GM12878 (cell line): ENCODE measurements around the gene MTFR1L. TPM values are rescaled to one million over a fixed set of nuclear protein-coding genes. Genes with fewer than 3 reads are reported as not detected.

Experiments
- ATAC-seq: fragments of 200-7000 bp; cut with Tn5 transposase; 3 replicates; pipeline ENCODE4 v1.9.1; 2020; ENCODE audit warnings: mild to moderate bottlenecking, moderate library complexity
- BruUV-seq: library from RNA; stranded (reverse); fragments of 400-500 nt; replicated peaks from 2 replicates; lab custom pipeline; 2021; lab: Mats Ljungman, UMichigan
- CTCF ChIA-PET: fragments of 300-600 bp; sonication (Branson Sonifier 250); formaldehyde crosslinking; extraction: SDS; loops from one replicate; lab custom pipeline; 2021; ENCODE audit warnings: inconsistent platforms; lab: Yijun Ruan, JAX
- POLR2A ChIA-PET: fragments of 350-600 bp; formaldehyde crosslinking; extraction: SDS; loops from one replicate; lab custom pipeline; 2021; ENCODE audit warnings: inconsistent platforms; lab: Charles Lee
- RAD21 ChIA-PET: fragments of 300-600 bp; sonication (Branson Sonifier 250); formaldehyde crosslinking; loops from one replicate; lab custom pipeline; 2023; ENCODE audit warnings: antibody characterized with exemption; ENCODE audit not compliant: unreplicated experiment; lab: Charles Lee
- SMC1A ChIA-PET: fragments of 300-600 bp; sonication (Branson Sonifier 250); formaldehyde crosslinking; loops from one replicate; lab custom pipeline; 2023; ENCODE audit not compliant: unreplicated experiment, uncharacterized antibody; lab: Charles Lee
- DNase-seq: peaks from one replicate; pipeline ENCODE4 v3.0.0-alpha.2; 2011; ENCODE audit warnings: low read depth, low spot score
- FAIRE-seq: peaks from 3 replicates; lab custom pipeline; 2011; peaks lifted over from hg19 to GRCh38; lab: Jason Lieb, UNC
- H2AFZ ChIP-seq: 2 replicates; pipeline ENCODE4 v1.6.0; 2011; ENCODE audit warnings: low read depth, low read length, control low read depth; ENCODE audit not compliant: control insufficient read depth
- H3K27ac ChIP-seq: 2 replicates; pipeline ENCODE4 v1.5.1; 2011; ENCODE audit warnings: control low read depth; ENCODE audit not compliant: control insufficient read depth, insufficient read depth
- H3K27me3 ChIP-seq, 2 experiments: replicated peaks in 1 of 2; 2 replicates each; pipeline versions ENCODE4 v1.6.0 to v1.6.1; 2011; ENCODE audit warnings: low read length in 1 of 2; ENCODE audit not compliant: control insufficient read depth in 2 of 2, insufficient read depth in 2 of 2
- H3K36me3 ChIP-seq, 2 experiments: 2 replicates each; pipeline ENCODE4 v1.5.1; 2011; ENCODE audit warnings: low read length in 1 of 2; ENCODE audit not compliant: control insufficient read depth in 2 of 2, insufficient read depth in 2 of 2
- H3K4me1 ChIP-seq: 2 replicates; pipeline ENCODE4 v1.6.1; 2011; ENCODE audit warnings: mild to moderate bottlenecking, low read length, moderate library complexity, mixed read lengths; ENCODE audit not compliant: control insufficient read depth, insufficient read depth
- H3K4me2 ChIP-seq: 2 replicates; pipeline ENCODE4 v1.6.0; 2011; ENCODE audit warnings: control low read depth; ENCODE audit not compliant: control insufficient read depth, insufficient read depth
- H3K4me3 ChIP-seq: fragments of 200-600 bp; sonication (generic); 2 replicates; pipeline ENCODE4 v1.5.1; 2016
- H3K79me2 ChIP-seq: 2 replicates; pipeline ENCODE4 v1.6.0; 2011; ENCODE audit warnings: low read length; ENCODE audit not compliant: control insufficient read depth, insufficient read depth
- H3K9ac ChIP-seq: 2 replicates; pipeline ENCODE4 v1.8.0; 2011; ENCODE audit warnings: low read length, control low read depth, mixed read lengths; ENCODE audit not compliant: control insufficient read depth, insufficient read depth
- H3K9me3 ChIP-seq: replicated peaks from 3 replicates; pipeline ENCODE4 v1.5.1; 2011; ENCODE audit warnings: mild to moderate bottlenecking, low read length; ENCODE audit not compliant: control insufficient read depth, insufficient read depth
- H4K20me1 ChIP-seq: 2 replicates; pipeline ENCODE4 v1.6.0; 2011; ENCODE audit not compliant: control insufficient read depth, insufficient read depth
- CBFB ChIP-seq: IDR thresholded peaks from 2 replicates; pipeline ENCODE4 v1.6.1; 2016; ENCODE audit warnings: antibody characterized with exemption, low read depth
- CBX5 ChIP-seq: sonication (generic); IDR thresholded peaks from 2 replicates; pipeline ENCODE4 v1.6.1; 2016; ENCODE audit warnings: low read depth, moderate library complexity, mild to moderate bottlenecking, inconsistent platforms
- HDGF ChIP-seq: fragments of 450-650 bp; IDR thresholded peaks from 2 replicates; pipeline ENCODE4 v1.6.1; 2016; ENCODE audit warnings: antibody characterized with exemption
- MTA2 ChIP-seq: fragments of 450-650 bp; IDR thresholded peaks from 2 replicates; pipeline ENCODE4 v1.6.1; 2016; ENCODE audit warnings: low read depth, mild to moderate bottlenecking, moderate library complexity
- POLR2AphosphoS2 ChIP-seq: IDR thresholded peaks from 2 replicates; pipeline ENCODE4 v1.6.1; 2011; ENCODE audit warnings: low read depth, mild to moderate bottlenecking, low read length, improper control_type of control experiment, moderate library complexity
- WGBS: methylation state at CpG from one replicate; pipeline ENCODE4 v1.1.6; 2016; ENCODE audit warnings: low lambda C conversion rate; ENCODE audit not compliant: insufficient replicate concordance, insufficient coverage; ENCODE audit errors: missing lambda C conversion rate; 5-methylcytosine and 5-hydroxymethylcytosine counted together
- in situ Hi-C: fragments of 300-500 bp; cut with MboI; formaldehyde crosslinking; loops from 9 replicates; pipeline ENCODE4 v1.14.3; 2018; ENCODE audit warnings: mixed read lengths
- intact Hi-C: fragments of 100-400 bp; cut with micrococcal nuclease; formaldehyde crosslinking; loops from one replicate; pipeline ENCODE4 v1.14.2; 2022; ENCODE audit not compliant: unreplicated experiment
- polyA plus RNA-seq, 11 experiments: library from polyadenylated mRNA; depleted of rRNA in 4 of 11; unstranded in 6 of 11; stranded (reverse) in 5 of 11; fragments of >200 nt; fragmentation: Nextera tagmentation in 4 of 11; fragmentation: Illumina TruSeq in 1 of 11; extraction: Ambion mirVana in 4 of 11; extraction: Trizol in 1 of 11; gene quantifications; 1 replicate in 1 of 11; 2 replicates in 10 of 11; pipeline versions ENCODE4 v1.2.1 to v1.2.3, GENCODE V29; 2011 to 2016; ENCODE audit warnings: inconsistent platforms in 2 of 11, missing spikeins in 2 of 11, low read depth in 1 of 11
- total RNA-seq, 4 experiments: library from RNA; depleted of rRNA in 3 of 4; stranded (reverse); fragments of >200 nt in 3 of 4; fragmentation: Illumina TruSeq in 1 of 4; extraction: Trizol in 1 of 4; gene quantifications; 2 replicates each; pipeline versions ENCODE4 v1.2.1 to v1.2.3, GENCODE V29; 2013 to 2021
- TF ChIP-seq, protein P1 (sequence below): fragments of 450-650 bp; IDR thresholded peaks from 2 replicates; pipeline ENCODE4 v1.6.1; 2017; ENCODE audit warnings: mild to moderate bottlenecking, moderate library complexity

The MTFR1L gene
- total and polyA plus RNA-seq, 10 of the 15 experiments (the other 5 are each of a cell fraction or from before 2014, with no cell fraction given), result 16.9 to 44.2 (median 30.3) TPM

GRCh38 chr1:25815208-25816111, 4.3 kb upstream of the MTFR1L start:
- peaks cover 7% of the 10 kb centered on the region for H3K79me2 ChIP-seq
- H3K4me3 ChIP-seq, result no peak overlapping the region
- no peak overlapping the region for H3K9ac ChIP-seq
- ChIA-PET SMC1A (interaction anchor here (0.6 to 1.6 kb wide), 4 partner anchors 13 to 182 kb away, joined by 3 to 5 read pairs (median 4); partner anchors contain the start of gene PAFAH2), POLR2A (no interaction called here), CTCF (interaction anchor here (0.7 to 8.1 kb wide), 6 partner anchors 16 to 299 kb away, joined by 3 to 63 read pairs (median 6); partner anchors contain the start of genes PAFAH2 and SELENON), RAD21 (interaction anchor here (0.7 to 1.0 kb wide), 2 partner anchors 182 to 529 kb away, joined by 3 to 5 read pairs; partner anchors contain the start of gene PAFAH2)
- H3K36me3 ChIP-seq, result no peaks in the 10 kb centered on the region
- no TSS peak for BruUV-seq
- no peaks in the 10 kb centered on the region for H4K20me1 ChIP-seq
- H3K27ac ChIP-seq, result no peak overlapping the region
- no peak overlapping the region for H3K4me2 ChIP-seq
- no peak for DNase-seq
- no peak overlapping the region for H2AFZ ChIP-seq
- no peaks in the 10 kb centered on the region for H3K9me3 ChIP-seq
- 78% methylated on average over 24 of the region's 24 CpGs for WGBS
- no peaks in the 10 kb centered on the region for H3K27me3 ChIP-seq
- in situ Hi-C loops, result loop anchor here (25.0 kb wide), 1 partner anchor 403 kb away; the partner anchor contains the start of gene RHCE
- no peak for FAIRE-seq
- TF ChIP-seq, protein P1, sequence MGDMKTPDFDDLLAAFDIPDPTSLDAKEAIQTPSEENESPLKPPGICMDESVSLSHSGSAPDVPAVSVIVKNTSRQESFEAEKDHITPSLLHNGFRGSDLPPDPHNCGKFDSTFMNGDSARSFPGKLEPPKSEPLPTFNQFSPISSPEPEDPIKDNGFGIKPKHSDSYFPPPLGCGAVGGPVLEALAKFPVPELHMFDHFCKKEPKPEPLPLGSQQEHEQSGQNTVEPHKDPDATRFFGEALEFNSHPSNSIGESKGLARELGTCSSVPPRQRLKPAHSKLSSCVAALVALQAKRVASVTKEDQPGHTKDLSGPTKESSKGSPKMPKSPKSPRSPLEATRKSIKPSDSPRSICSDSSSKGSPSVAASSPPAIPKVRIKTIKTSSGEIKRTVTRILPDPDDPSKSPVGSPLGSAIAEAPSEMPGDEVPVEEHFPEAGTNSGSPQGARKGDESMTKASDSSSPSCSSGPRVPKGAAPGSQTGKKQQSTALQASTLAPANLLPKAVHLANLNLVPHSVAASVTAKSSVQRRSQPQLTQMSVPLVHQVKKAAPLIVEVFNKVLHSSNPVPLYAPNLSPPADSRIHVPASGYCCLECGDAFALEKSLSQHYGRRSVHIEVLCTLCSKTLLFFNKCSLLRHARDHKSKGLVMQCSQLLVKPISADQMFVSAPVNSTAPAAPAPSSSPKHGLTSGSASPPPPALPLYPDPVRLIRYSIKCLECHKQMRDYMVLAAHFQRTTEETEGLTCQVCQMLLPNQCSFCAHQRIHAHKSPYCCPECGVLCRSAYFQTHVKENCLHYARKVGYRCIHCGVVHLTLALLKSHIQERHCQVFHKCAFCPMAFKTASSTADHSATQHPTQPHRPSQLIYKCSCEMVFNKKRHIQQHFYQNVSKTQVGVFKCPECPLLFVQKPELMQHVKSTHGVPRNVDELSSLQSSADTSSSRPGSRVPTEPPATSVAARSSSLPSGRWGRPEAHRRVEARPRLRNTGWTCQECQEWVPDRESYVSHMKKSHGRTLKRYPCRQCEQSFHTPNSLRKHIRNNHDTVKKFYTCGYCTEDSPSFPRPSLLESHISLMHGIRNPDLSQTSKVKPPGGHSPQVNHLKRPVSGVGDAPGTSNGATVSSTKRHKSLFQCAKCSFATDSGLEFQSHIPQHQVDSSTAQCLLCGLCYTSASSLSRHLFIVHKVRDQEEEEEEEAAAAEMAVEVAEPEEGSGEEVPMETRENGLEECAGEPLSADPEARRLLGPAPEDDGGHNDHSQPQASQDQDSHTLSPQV, result no peak
- no peak for TF ChIP-seq HDGF
- no peak for TF ChIP-seq CBFB
- no peak for TF ChIP-seq MTA2
- no peak for TF ChIP-seq POLR2AphosphoS2
- no peak for TF ChIP-seq CBX5
- peaks cover 8% of the 10 kb centered on the region; the same call in 1 of the 2 replicates for H3K4me1 ChIP-seq
- intact Hi-C loops, result no loop called here
- ATAC-seq, result no peak
